GM18520 (cell line): ENCODE results near the gene ALDH3A2.
"Not testable (repeated sequence)": the region's sequence is repeated elsewhere in the genome, so short reads cannot be mapped to it uniquely, and the experiment has no call there.

ENCODE experiments used
- ATAC-seq: cut with Tn5 transposase; IDR thresholded peaks from one replicate; pipeline ENCODE4 v1.9.1; 2021; ENCODE audit not compliant: unreplicated experiment

ALDH3A2 gene

GRCh38 chr17:19650826-19651225 is 2.3 kb downstream of the ALDH3A2 start:
- ATAC-seq = no peak

DNA sequence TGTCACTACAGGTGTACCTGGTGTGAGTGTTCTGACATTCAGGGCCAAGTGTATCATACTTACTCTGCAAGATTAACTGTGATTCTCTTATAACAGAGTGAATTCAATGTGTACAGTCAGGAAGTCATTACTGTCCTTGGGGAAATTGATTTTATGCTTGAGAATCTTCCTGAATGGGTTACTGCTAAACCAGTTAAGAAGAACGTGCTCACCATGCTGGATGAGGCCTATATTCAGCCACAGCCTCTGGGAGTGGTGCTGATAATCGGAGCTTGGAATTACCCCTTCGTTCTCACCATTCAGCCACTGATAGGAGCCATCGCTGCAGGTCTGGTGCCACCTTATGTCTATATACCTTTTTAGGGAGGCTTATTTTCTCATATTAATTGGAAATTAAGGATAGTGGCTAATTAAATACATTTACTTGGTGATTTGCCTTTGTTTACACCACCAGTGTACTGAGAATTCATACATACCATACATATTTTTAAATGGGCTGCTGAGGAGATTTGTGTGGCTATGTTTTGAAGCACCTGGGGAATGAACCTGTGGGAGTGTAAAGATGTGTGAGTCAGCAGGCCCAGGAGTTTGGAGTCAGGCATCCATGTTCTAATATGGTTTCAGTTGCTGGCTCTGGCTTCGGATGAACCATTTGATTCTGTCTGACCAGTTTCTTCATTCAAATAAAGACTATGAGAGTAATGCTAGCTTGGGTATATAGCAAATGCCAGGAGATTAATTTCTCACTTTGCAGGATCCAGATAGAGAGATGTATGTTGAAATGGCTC is 3.1 kb downstream of the ALDH3A2 start:
- ATAC-seq = no peak

DNA sequence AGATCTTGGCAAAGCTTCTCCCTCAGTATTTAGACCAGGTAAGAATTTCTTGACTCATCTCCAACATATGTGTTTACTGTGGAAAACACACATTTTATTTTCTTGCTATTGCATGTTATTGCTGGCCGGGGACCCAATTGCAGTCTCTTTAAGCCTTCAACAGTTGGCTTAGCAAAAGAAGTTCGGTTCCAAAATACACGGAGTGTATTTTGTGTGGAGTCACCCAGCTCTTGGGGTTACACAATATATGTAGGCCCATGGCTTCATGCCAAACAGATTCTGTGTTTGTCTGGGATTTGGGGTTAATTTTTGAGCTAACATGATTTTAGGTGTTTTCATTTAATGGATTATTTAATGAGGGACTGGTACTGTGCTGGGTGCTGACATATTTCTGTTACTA is 4.0 kb downstream of the ALDH3A2 start:
- ATAC-seq = no peak

- ATAC-seq = no peak
These were observed 5.9 kb downstream of the ALDH3A2 start for GRCh38 chr17:19654342-19654886.

DNA sequence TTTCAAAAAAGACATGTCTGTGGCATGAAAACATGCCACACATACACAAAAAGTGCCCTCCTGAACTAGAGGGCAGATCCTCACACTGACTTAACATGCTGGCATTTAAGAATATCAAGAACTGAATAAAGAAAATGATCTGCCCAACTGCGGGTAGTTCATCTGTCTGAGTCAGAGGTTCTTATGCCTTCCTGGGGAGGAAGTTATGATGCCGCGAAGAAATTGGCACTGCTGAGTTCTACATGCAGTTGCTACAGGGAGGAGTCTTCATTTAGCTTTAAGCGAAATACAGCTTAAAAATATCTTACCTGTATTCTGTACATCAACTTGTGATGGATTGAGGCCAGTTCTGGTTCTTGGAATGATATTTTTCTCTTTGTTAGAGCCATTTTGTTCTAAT is 6.3 kb downstream of the ALDH3A2 start:
- no peak for ATAC-seq

GRCh38 chr17:19656336-19656735 is 7.8 kb downstream of the ALDH3A2 start:
- ATAC-seq = no peak

GRCh38 chr17:19656851-19657581 is 8.5 kb downstream of the ALDH3A2 start:
- ATAC-seq = no peak

- no peak for ATAC-seq
These were observed 11.0 kb downstream of the ALDH3A2 start for GRCh38 chr17:19659366-19660177.

DNA sequence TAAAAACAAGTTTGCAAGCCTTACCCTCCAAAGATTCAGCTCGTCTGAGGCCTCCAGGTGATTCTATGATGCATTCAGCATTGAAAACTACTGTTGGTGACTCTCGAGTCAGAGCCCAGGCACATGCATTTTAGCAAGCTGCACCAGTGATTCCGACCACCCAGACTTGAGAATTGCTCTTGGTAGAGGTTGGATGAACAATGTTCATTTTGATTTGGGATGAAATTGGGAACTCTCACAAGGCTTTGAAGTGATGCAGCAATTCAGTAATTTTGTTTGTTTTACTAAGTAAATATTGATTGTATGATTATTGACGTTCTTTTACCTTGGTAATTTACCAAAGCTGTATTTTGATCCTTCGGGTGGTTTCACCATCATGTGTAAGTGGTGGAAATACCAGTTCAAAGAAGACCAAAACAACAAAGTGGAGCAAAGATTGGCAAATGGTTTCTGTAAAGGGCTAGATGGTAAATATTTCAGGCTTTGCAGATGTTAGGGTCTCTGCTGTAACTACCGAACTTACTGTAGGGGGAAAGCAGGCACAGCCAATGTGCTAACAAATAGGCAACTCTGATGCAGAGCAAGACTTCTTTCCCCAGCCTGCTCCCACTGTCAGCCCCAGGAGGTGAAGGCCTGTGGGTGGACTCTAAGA is 11.8 kb downstream of the ALDH3A2 start:
- ATAC-seq = no peak

- ATAC-seq = no peak
These were observed 12.6 kb downstream of the ALDH3A2 start for GRCh38 chr17:19661121-19661520.

- no peak for ATAC-seq
These were observed 14.5 kb downstream of the ALDH3A2 start for GRCh38 chr17:19663097-19663496.

DNA sequence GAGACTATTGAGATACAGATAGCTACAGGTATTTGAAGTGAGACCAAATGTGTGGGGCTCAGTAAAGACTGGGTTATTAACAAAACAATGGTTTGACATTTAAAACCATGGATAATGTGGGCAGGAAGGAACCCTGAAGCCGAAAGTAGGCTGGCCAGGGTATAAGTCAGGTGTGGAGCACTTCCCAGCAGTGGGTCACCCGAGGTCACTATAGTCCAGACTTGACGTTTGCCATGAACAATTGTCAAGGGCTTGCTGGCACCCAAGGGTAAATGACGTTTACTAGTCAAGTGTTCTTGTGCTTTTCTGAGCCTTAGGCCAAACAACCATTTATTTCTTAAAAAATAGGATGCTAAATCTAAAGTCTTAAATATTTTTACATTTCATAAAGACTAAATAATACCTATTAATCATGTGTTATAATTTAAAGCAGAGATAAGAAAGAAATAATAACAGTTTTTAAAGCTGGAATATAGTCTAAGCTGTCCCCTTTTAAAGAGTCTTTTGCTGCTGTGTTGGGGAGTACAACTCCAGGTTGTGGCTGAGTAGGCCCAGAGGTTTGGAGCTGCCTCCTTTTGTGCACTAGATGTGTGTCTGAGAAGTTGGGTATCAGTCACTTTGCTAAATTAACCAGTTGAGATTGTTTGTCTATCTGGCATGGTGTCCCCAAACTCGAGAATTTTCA is 15.7 kb downstream of the ALDH3A2 start:
- ATAC-seq = no peak

- ATAC-seq = no peak
These were observed 16.2 kb downstream of the ALDH3A2 start for GRCh38 chr17:19664821-19665181.

GRCh38 chr17:19669680-19670079 is 21.1 kb downstream of the ALDH3A2 start:
- ATAC-seq = not testable (repeated sequence)

- ATAC-seq = no peak
These were observed 22.4 kb downstream of the ALDH3A2 start for GRCh38 chr17:19670908-19671307.

DNA sequence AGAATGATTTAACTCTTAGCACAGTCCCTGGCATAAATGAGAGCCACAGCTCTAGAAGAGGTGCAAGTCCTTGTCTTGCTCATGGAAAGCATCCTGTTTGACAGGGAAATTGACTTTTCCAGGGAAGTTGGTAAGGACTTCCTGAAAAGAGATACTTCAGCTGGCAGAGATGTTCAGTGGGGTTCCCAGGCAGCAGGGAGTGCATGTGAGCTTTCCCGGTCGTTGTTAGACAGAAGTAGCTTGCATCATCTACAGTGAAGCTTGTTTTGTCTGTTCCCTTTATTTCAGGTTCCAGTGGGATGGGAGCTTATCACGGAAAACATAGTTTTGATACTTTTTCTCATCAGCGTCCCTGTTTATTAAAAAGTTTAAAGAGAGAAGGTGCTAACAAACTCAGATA is 22.9 kb downstream of the ALDH3A2 start:
- ATAC-seq = no peak

DNA sequence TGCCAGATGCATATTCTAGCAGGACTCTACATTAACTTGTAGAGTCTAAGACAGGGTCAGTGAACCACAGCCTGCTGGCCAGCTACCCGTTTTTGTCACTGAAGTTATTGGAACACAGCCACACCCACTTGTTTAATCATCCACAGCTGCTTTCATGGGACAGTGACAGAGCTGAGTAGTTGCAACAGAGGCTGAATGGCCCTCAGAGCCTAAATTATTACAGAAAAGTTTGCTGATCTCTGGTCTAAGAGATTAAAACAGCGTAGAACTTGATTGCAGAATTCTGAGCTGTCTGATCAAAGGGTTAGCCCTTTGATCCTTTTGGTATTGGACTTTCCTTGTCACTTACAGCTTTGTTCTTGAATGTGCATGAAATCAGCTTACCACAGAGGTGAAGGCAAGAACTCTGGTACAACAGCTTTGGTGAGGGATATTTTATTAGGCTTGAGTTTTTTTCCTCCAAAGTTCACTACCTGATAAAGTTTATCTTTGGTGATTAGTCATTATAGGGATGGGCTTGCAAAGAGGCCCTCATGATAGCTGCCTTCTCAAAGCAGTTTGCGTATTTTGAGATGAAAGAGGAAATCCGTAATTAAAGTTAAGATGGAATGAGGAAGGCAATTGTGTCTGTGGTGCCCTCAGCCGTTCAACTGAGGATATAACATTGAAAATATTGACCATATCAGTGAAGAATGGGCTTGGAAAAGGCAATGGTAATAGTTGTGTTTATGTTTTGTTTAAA is 23.6 kb downstream of the ALDH3A2 start:
- ATAC-seq = no peak

DNA sequence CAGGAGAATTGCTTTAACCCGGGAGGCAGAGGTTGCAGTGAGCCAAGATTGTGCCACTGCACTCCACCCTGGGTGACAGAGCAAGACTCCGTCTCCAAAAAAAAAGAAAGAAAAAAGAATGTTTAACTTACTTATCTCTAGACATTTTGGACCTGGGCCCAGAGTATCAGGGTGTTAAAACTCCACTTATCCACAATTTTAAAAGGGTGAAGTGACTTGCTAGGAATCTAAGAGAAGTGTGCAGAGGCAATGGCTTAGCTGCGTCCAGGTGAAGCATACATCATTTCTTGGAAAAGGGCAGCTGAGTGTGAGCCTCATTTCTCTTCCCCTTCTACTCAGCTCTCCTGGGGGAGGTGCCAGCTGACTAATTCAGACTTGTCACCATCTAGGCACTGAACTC is 25.1 kb downstream of the ALDH3A2 start:
- ATAC-seq = no peak

DNA sequence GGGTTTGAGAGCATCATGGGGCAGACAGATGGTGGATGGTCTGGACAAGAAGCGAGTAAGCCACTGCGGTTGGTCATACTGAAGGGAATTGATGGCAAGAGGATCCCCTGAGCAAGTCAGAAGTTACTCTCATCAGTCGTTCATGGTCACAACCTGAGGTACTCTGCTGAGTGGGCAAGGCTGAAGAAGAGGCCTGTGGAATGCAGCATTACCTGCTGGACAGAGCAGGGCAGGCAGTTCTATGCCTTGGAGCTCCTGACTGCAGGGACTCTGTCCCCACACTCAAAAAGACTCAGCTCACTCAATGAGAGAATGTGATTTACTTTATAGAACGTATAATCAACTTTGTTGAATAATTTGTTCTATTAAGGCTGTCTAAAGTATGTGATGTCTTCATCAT is 28.3 kb downstream of the ALDH3A2 start:
- ATAC-seq = no peak
